Osteoblast (primary cell): ENCODE measurements around the gene VEGFA. TPM values are rescaled to one million over a fixed set of nuclear protein-coding genes. Genes with fewer than 3 reads are reported as not detected.

Experiments used
- DNase-seq: peaks from one replicate; pipeline ENCODE4 v3.0.0; 2011; ENCODE audit warnings: low spot score, mixed read lengths; ENCODE audit not compliant: insufficient read length; ENCODE audit errors: missing footprints
- H2AFZ ChIP-seq: 2 replicates; pipeline ENCODE4 v1.6.0; 2011; ENCODE audit warnings: mild to moderate bottlenecking, low read length
- H3K27ac ChIP-seq: 2 replicates; pipeline ENCODE4 v1.5.1; 2011; ENCODE audit warnings: mild to moderate bottlenecking, low read depth, low read length, moderate library complexity
- H3K27me3 ChIP-seq: 2 replicates; pipeline ENCODE4 v1.6.0; 2012; ENCODE audit warnings: mild to moderate bottlenecking, control low read depth, inconsistent platforms, low read length, moderate library complexity; ENCODE audit not compliant: insufficient read depth
- H3K36me3 ChIP-seq: 2 replicates; pipeline ENCODE4 v1.5.1; 2011; ENCODE audit warnings: mild to moderate bottlenecking, low read length, control low read depth, moderate library complexity; ENCODE audit not compliant: insufficient read depth
- H3K4me1 ChIP-seq: 2 replicates; pipeline ENCODE4 v1.5.1; 2011; ENCODE audit warnings: mild to moderate bottlenecking, low read length, control low read depth, moderate library complexity; ENCODE audit not compliant: insufficient read depth
- H3K4me2 ChIP-seq: 2 replicates; pipeline ENCODE4 v1.6.0; 2011; ENCODE audit warnings: mild to moderate bottlenecking, low read length; ENCODE audit not compliant: insufficient read depth
- H3K4me3 ChIP-seq: fragments of 200-600 bp; sonication (generic); 3 replicates; pipeline ENCODE4 v1.5.1; 2012; ENCODE audit warnings: mild to moderate bottlenecking, low read length, inconsistent platforms; ENCODE audit not compliant: insufficient read depth
- H3K79me2 ChIP-seq: 2 replicates; pipeline ENCODE4 v1.6.0; 2012; ENCODE audit warnings: mild to moderate bottlenecking, low read length, control low read depth, inconsistent platforms; ENCODE audit not compliant: insufficient read depth
- H3K9me3 ChIP-seq: 2 replicates; pipeline ENCODE4 v1.5.1; 2011; ENCODE audit warnings: low read depth, low read length, control low read depth
- H4K20me1 ChIP-seq: 2 replicates; pipeline ENCODE4 v1.6.0; 2012; ENCODE audit warnings: mild to moderate bottlenecking, low read length, control low read depth; ENCODE audit not compliant: insufficient read depth
- CTCF ChIP-seq: IDR thresholded peaks from 2 replicates; pipeline ENCODE4 v1.5.1; 2011; ENCODE audit warnings: mild to moderate bottlenecking, low read depth, low read length, moderate library complexity; ENCODE audit errors: extremely low read depth
- total RNA-seq: library from RNA; depleted of rRNA; stranded (reverse); fragments of >200 nt; gene quantifications from 2 replicates; pipeline ENCODE4 v1.2.3, GENCODE V29; 2012

The VEGFA gene
- total RNA-seq, 1 donor = 193 TPM

- no peak for TF ChIP-seq CTCF
- Histone ChIP-seq H3K9me3 (no peaks in the 10 kb centered on the region), H4K20me1 (no peaks in the 10 kb centered on the region), H3K27me3 (no peaks in the 10 kb centered on the region), H3K4me2 (no peak overlapping the region), H3K4me3 (no peak overlapping the region), H3K36me3 (no peaks in the 10 kb centered on the region), H2AFZ (no peak overlapping the region), H3K79me2 (no peaks in the 10 kb centered on the region), H3K27ac (no peak overlapping the region), H3K4me1 (peaks cover 7% of the 10 kb centered on the region)
- no peak for DNase-seq
Measured at GRCh38 chr6:43797919-43798318, 27.9 kb downstream of the VEGFA start.

GRCh38 chr6:43798688-43799444 is 28.9 kb downstream of the VEGFA start:
- H3K4me1 ChIP-seq = peaks cover 7% of the 10 kb centered on the region
- H3K4me3 ChIP-seq = no peak overlapping the region
- no peak for DNase-seq
- no peaks in the 10 kb centered on the region for H3K27me3 ChIP-seq
- H3K4me2 ChIP-seq = no peak overlapping the region
- H3K36me3 ChIP-seq = no peaks in the 10 kb centered on the region
- H3K27ac ChIP-seq = no peak overlapping the region
- no peaks in the 10 kb centered on the region for H3K9me3 ChIP-seq
- no peaks in the 10 kb centered on the region for H4K20me1 ChIP-seq
- H2AFZ ChIP-seq = no peak overlapping the region
- no peaks in the 10 kb centered on the region for H3K79me2 ChIP-seq
- TF ChIP-seq CTCF = no peak

- Histone ChIP-seq H3K4me1 (peaks cover 7% of the 10 kb centered on the region), H3K4me3 (no peak overlapping the region), H3K27me3 (no peaks in the 10 kb centered on the region), H3K79me2 (no peaks in the 10 kb centered on the region), H3K9me3 (no peaks in the 10 kb centered on the region), H3K36me3 (no peaks in the 10 kb centered on the region), H3K4me2 (no peak overlapping the region), H2AFZ (no peak overlapping the region), H4K20me1 (no peaks in the 10 kb centered on the region), H3K27ac (no peak overlapping the region)
- TF ChIP-seq CTCF = no peak
- DNase-seq = no peak
Measured at GRCh38 chr6:43799551-43800297, 29.7 kb downstream of the VEGFA start.

GRCh38 chr6:43800298-43800623 is 30.2 kb downstream of the VEGFA start:
- Histone ChIP-seq H3K27me3 (no peaks in the 10 kb centered on the region), H3K9me3 (no peaks in the 10 kb centered on the region), H3K27ac (no peak overlapping the region), H4K20me1 (no peaks in the 10 kb centered on the region), H2AFZ (no peak overlapping the region), H3K79me2 (no peaks in the 10 kb centered on the region), H3K4me1 (peaks cover 7% of the 10 kb centered on the region), H3K4me3 (no peak overlapping the region), H3K4me2 (no peak overlapping the region), H3K36me3 (no peaks in the 10 kb centered on the region)
- no peak for TF ChIP-seq CTCF
- no peak for DNase-seq
